ENCODE data around the gene NCAM2.

Gene NCAM2

DNA sequence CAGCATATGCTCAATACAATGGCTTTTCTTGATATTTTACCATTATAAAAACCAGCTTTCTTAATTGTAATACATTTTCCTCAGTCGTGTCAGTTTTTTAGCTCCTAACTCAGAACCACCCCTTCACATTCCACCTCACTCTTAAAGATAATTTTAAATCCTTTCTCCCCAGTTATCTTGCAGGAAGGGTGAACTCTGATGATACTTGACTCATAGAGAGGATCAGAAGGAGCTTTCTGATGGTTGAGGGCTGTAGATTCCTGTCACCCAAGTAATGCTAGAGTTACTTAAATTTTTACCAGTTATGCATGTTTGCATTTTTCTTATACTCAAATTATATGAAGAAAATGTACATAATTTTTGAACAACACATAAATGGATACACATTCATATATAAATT is 233.7 kb downstream of the NCAM2 start:
- DNase-seq: no peak

DNA sequence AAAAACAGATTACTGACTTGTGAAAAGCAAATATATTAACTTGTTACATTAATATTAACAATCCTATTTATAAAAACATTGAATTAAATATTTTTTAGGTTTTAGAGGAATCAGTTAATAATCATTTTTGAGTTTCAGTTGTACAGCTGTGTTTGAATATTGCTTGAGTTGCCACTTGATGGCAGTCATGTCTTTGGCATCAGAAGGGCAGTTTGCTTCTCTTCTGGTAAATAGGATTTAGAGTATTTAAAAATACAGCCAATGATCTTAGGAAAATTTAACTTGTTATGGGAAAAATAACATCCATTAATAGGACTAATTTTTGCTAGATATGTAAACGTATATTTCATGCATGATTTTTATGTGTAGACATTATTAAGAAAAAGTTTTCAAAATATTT is 234.1 kb downstream of the NCAM2 start:
- peak; percentile 26 for DNase-seq

DNA sequence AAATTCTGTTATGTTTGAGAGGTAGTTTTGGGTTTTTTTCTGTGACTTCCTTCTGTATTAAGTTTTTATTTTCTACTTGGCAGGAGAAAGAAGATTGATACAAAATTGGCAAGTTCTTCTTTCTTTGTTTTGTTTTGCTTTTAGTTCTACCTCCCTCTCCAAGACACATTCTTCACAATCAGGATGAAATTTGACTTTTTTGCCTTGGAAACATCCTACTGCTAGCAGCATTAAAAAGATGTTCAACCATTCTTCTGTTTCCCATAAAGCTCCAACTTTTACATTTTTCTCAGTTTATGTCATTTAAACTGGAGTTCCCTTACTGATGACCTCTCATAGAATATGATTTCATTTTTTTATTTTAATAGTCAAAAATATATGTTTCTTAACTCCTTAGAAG is 234.8 kb downstream of the NCAM2 start:
- DNase-seq: no peak

DNA sequence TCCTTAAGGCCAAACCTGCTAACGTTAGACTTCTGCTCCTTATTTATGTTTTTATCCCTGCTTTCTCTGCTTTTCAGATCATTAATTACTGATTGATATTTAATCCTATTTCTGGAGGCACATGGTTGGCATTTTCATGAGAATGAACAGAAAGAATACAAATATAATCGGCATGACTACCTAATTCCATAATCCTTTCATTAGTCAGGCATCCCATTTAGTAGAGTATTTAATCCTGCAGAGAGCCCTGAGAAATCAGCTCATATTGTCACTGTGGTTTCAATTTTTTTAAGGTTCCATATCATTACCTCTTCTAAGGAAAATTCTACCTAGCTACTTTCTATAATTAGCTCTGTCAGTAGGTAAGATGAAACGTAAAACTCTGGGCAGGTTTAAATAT is 238.8 kb downstream of the NCAM2 start:
- no peak for DNase-seq

- no peak for DNase-seq
These were observed 240.6 kb downstream of the NCAM2 start for GRCh38 chr21:21238629-21239400.

DNA sequence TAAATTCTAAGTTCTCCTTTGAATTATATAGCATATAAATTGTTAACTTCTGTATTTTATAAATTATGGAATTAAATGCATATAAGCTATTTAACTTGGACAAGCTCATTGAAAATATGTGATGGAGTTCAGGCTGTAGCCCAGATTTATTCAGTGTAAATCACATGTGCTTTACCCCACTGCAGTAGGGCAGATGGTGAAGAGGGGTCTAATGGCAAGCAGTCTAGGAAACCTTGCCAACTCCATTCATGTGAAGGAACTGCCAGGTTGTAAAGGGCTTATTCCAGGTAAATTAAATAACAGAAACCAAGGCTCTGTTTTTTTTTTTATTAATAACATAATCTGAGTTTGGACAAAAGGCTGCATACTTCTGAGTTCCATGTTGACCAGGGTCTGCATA is 243.2 kb downstream of the NCAM2 start:
- DNase-seq: no peak

- no peak for DNase-seq
These were observed 247.8 kb downstream of the NCAM2 start for GRCh38 chr21:21246007-21246406.

DNA sequence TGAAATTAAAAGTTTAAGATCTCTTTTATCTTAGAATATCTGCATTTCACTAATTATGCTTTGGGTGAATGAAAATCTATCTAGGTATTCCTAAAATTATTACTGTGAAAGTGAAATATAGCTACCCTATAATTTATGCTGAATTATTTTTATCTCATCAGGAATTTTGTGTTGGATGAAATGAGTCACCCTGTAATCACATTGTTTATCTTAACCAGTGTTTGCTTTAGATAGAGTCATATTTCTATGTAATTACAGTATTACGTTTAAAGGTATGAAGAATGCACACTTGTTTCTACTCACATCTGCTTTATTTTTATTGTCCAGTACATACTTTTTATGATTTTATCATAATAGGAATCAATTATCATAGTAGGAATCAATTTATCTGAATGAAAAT is 249.2 kb downstream of the NCAM2 start:
- no peak for DNase-seq

DNA sequence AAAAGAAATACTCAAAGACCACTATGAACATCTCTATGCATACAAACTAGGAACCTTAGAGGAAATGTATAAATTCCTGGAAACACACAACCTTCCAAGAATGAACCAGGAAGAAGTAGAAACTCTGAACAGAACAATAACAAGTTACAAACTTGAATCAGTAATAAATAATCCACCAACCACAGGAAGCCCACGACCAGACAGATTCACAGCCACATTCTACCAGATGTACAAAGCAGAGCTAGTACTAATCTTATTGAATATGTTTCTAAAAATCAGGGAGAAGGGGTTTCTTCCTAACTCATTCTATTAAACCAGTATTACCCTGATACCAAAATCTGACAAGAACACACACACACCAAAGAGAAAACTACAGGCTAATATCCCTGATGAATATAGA is 263.8 kb downstream of the NCAM2 start:
- no peak for DNase-seq

DNA sequence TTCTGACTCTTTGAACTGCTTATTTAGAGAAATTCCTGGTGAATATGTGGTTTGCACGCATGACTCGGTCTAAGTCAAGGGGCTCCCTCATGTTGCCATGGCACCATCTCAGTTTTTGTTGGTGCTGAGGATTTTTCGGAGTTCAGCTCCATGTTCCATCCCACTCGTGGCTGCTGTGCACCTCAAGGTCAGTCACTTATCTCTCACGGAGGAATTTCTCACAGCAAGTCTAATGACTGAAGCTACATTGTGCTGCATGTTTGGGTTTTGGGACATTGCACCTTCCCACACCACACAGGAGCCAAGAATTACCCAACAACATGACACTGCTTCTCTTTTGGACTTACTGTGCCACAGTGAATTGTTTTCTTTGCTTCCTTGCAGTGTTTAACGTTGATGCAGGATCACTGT is 269.9 kb downstream of the NCAM2 start:
- DNase-seq: no peak

DNA sequence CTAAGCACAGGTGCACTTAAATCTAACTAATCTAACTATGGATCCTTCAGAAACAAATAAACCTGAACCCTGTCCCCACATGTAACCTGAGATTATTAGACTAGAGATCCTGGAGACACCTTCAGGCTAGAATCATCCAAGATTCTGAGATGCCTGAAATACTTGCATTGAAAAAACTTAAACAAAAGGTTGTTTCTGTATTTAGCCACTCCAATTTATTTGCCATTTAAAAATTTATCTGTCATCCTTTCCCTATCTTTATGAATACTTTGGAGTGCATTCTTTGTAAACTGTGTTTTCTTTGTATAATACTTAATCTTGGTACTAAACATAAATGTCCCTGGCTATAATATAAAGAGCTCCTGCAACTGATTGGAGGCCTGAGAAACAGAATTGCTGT is 270.7 kb downstream of the NCAM2 start:
- no peak for DNase-seq

DNA sequence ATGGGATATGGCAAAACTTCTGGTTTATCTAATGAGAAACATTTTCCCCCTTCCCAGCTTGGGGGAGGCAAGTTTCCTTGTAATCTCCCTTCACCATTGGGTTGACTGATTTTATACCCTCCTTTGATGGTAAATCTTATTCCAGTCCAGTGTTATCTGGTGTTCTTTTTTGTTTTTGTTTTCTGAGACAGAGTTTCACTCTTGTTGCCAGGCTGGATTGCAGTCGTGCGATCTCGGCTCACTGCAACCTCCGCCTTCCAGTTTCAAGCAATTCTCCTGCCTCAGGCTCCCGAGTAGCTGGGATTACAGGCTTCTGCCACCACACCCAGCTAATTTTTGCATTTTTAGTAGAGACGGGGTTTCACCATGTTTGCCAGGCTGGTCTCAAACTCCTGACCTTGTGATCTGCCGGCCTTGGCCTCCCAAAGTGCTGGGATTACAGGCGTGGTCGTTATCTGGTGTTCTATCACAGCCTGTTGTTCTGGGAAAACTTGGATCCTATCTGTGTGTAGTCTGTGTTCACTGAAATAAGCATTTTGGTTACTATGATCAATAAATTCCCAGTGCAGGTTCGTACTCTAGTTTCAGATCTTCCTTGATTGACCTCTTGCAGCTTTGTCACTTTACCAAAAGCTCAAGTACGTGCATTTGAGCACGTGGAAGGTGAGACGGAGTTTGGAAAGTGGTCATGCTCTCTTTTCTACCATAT is 281.1 kb downstream of the NCAM2 start:
- DNase-seq: no peak

- DNase-seq: no peak
These were observed 285.6 kb downstream of the NCAM2 start for GRCh38 chr21:21283810-21284209.

- no peak for DNase-seq
These were observed 288.1 kb downstream of the NCAM2 start for GRCh38 chr21:21286170-21286798.

DNA sequence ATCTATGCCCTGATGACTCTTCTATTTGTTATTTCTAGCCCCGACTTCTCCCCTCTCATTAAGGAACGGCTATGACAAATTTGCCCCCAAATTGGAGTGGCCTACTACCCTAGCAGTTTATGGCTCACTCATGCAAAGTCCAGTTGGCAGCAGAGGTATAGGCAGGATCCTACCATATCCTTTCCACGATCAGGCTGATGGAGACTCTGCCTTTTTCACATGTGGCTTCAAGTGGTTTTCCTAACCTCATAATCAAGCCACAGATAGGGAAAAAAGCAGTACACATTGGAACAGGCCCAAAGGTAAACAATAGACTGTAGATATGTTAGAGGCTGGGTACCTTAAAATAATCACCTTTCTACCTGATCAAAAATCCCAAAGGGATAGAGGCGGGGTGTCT is 292.5 kb downstream of the NCAM2 start:
- DNase-seq: no peak

DNA sequence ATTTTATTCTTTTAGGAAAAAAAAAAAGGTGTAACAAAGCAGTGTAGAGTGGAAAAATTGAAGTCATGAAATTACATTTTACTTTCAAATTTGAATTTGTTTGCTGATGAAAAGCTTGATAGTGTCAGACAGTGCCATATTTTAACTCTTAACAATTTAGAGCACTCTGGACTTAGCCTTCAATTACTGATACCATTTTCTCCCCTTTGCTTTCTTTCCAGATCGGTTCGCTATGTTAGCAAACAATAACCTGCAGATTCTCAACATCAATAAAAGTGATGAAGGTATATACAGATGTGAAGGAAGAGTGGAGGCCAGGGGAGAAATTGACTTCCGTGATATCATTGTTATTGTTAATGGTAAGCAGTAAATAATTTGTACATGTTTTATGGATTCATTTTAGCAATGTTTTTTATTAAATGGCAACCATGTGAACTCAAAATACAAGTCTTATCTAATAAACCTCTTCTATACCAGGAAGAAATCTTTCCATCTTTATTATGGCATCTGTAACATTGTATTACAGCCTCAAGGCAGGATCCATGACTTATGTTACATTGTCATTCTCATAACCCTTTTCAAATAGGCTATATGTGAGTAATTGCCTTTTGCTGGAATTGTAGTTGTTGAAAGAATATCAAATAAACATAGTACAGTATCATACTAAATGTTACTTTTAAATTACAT is 293.8 kb downstream of the NCAM2 start:
- DNase-seq: no peak

DNA sequence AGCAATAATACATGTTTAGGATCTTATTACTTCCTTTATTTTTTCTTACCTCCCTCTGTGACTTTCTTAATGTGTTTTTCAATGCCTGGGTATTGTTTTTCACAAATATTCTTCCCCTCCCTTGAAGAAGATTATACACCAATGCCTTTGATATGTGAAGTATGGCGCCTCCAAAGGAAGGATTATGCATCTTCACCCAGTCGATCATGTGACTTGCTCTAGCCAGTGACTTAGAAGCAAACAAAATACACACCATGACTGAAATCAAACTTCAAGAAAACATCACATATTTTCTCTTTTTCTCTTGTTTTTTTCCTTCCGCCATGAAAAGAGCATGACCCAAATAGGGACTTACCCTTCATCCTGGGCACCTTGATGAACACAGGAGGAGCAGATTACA is 297.1 kb downstream of the NCAM2 start:
- DNase-seq: no peak

GRCh38 chr21:21297211-21297610 is 299.0 kb downstream of the NCAM2 start:
- DNase-seq: no peak

DNA sequence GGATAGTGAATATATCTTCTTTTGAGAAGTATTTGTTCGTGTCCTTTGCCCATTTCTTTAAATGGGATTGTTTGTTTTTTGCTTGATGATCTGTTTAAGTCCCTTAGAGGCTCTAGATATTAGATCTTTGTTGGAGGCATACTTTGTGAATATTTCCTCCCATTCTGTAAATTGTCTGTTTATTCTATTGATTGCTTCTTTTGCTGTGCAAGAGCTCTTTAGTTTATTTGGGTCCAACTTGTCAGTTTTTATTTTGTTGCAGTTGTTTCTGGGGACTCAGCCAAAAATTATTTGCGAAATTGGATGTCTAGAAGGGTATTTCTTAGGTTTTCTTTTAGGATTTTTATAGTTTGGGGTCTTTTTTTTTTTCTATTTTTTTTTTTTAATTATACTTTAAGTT is 302.8 kb downstream of the NCAM2 start:
- DNase-seq: no peak

DNA sequence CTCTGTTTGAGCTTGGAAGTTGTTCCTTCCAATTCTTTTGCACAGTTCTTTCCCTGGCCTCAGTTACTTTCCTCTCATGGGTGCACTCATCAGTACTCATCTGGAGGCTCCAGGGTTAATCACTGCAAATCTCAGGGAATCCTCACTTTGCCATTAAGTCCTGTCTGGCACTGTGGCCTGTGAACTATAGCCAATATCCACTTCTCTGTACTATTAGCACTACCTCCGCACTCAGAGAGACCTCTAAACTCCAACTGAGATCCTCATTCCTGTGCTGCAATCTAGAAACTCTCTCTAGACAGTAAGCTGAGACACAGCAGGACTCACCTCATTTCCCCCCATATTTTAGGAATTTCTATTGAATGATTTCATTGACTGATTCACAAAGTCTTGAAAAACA is 311.3 kb downstream of the NCAM2 start:
- DNase-seq: no peak

DNA sequence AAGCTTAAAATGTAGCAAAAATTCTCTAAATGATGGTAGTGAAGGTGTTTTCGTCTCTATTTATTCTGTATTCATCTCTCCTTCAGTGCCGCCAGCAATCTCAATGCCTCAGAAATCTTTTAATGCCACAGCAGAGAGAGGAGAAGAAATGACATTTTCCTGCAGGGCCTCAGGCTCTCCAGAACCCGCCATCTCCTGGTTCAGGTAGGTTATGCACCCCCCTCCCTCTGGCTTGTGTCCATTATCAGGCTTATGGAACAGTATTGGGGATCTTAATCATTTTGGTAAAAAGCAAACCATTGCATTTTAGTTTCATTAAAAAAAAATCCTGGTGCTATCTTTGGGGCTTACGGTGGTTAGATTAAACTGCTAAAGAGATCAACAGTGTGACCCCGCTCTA is 326.1 kb downstream of the NCAM2 start:
- no peak for DNase-seq

GRCh38 chr21:21332492-21332891 is 334.3 kb downstream of the NCAM2 start:
- no peak for DNase-seq

GRCh38 chr21:21341041-21341440 is 342.8 kb downstream of the NCAM2 start:
- DNase-seq: no peak

GRCh38 chr21:21345296-21345695 is 347.1 kb downstream of the NCAM2 start:
- DNase-seq: no peak

All from hematopoietic multipotent progenitor cell treated with erythropoietin and hydrocortisone succinate and interleukin-3 and kit ligand, for 6 days (in vitro differentiated cells).